OCI-LY1 (cell line): ENCODE data around the gene MUC2.

Experiments
- EZH2 ChIP-seq: fragments of 200-600 bp; sonication (generic), shearing (Covaris generic); IDR thresholded peaks from 2 replicates; pipeline ENCODE4 v1.8.0; 2017; ENCODE audit warnings: borderline replicate concordance, mixed run types, mild to moderate bottlenecking, antibody characterized with exemption, low read length, moderate library complexity, mixed read lengths
- TF ChIP-seq, protein P1 (sequence below): fragments of 200-600 bp; sonication (generic), shearing (Covaris generic); IDR thresholded peaks from 2 replicates; pipeline ENCODE4 v1.5.1; 2017; ENCODE audit warnings: mild to moderate bottlenecking, antibody characterized with exemption, low read length, moderate library complexity, mixed read lengths

- TF ChIP-seq, protein P1, sequence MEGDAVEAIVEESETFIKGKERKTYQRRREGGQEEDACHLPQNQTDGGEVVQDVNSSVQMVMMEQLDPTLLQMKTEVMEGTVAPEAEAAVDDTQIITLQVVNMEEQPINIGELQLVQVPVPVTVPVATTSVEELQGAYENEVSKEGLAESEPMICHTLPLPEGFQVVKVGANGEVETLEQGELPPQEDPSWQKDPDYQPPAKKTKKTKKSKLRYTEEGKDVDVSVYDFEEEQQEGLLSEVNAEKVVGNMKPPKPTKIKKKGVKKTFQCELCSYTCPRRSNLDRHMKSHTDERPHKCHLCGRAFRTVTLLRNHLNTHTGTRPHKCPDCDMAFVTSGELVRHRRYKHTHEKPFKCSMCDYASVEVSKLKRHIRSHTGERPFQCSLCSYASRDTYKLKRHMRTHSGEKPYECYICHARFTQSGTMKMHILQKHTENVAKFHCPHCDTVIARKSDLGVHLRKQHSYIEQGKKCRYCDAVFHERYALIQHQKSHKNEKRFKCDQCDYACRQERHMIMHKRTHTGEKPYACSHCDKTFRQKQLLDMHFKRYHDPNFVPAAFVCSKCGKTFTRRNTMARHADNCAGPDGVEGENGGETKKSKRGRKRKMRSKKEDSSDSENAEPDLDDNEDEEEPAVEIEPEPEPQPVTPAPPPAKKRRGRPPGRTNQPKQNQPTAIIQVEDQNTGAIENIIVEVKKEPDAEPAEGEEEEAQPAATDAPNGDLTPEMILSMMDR, result no peak
- no peak for TF ChIP-seq EZH2
These were observed 32.6 kb upstream of the MUC2 start for GRCh38 chr11:1041936-1042608.
